Endothelial cell (in vitro differentiated cells): Measurements from ENCODE around the gene CPED1. TPM values are rescaled to one million over a fixed set of nuclear protein-coding genes. Genes with fewer than 3 reads are reported as not detected.

Experiments used
- DNase-seq: peaks from one replicate; pipeline ENCODE4 v3.0.0; 2021; ENCODE audit warnings: low spot score
- H3K27ac Mint-ChIP-seq: one replicate; pipeline ENCODE4 v1.8.0; 2021; ENCODE audit warnings: mixed read lengths, inconsistent platforms; ENCODE audit not compliant: unreplicated experiment
- H3K27me3 Mint-ChIP-seq: one replicate; pipeline ENCODE4 v1.8.0; 2021; ENCODE audit warnings: mild to moderate bottlenecking, moderate library complexity, mixed read lengths, inconsistent platforms; ENCODE audit not compliant: unreplicated experiment
- H3K36me3 Mint-ChIP-seq: one replicate; pipeline ENCODE4 v1.8.0; 2021; ENCODE audit warnings: mild to moderate bottlenecking, low read depth, mixed read lengths, inconsistent platforms; ENCODE audit not compliant: unreplicated experiment
- H3K4me1 Mint-ChIP-seq: one replicate; pipeline ENCODE4 v1.8.0; 2021; ENCODE audit warnings: mild to moderate bottlenecking, mixed read lengths, inconsistent platforms; ENCODE audit not compliant: unreplicated experiment
- H3K4me3 Mint-ChIP-seq: one replicate; pipeline ENCODE4 v1.8.0; 2021; ENCODE audit warnings: mild to moderate bottlenecking, mixed read lengths, inconsistent platforms; ENCODE audit not compliant: unreplicated experiment
- H3K9me3 Mint-ChIP-seq: one replicate; pipeline ENCODE4 v1.8.0; 2021; ENCODE audit warnings: mixed read lengths, inconsistent platforms; ENCODE audit not compliant: unreplicated experiment
- total RNA-seq: library from RNA; stranded (reverse); fragmentation: NEBNext Ultra II Directional; extraction: Animal tissue kit (Norgen Biotek cat#: 25700); gene quantifications from one replicate; pipeline ENCODE4 v1.2.1, GENCODE V29; 2021; ENCODE audit not compliant: unreplicated experiment
- TF ChIP-seq, protein P1 (sequence below): fragments of 200-600 bp; sonication (generic); IDR thresholded peaks from one replicate; pipeline ENCODE4 v1.5.0; 2021; ENCODE audit warnings: antibody characterized with exemption; ENCODE audit not compliant: unreplicated experiment

CPED1 gene
- total RNA-seq, 1 donor from 2014 or later: 1.8 TPM

DNA sequence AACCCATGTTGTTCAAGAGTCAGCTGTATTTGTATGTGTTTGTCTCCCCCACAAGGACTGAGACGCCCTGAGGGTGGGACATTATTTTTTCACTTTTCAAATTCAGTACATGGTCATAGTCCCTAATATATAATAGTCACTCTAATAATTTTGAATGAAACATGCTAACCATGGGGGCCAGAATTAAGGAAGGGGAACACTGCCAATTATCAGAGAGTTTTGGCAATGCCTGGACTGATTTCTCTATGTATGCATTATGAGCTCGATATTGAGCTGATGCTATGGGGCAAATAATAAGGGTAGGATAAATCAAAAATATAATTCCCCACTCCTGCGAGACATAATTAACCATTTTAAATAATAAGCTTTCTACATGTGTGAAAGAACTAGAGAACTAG, 87.4 kb downstream of the CPED1 start:
- Mint-ChIP-seq H3K4me1 (no peaks in the 10 kb centered on the region), H3K27ac (no peak overlapping the region), H3K36me3 (no peaks in the 10 kb centered on the region), H3K27me3 (no peaks in the 10 kb centered on the region), H3K4me3 (no peak overlapping the region), H3K9me3 (no peaks in the 10 kb centered on the region)
- no peak for DNase-seq
- TF ChIP-seq, protein P1, sequence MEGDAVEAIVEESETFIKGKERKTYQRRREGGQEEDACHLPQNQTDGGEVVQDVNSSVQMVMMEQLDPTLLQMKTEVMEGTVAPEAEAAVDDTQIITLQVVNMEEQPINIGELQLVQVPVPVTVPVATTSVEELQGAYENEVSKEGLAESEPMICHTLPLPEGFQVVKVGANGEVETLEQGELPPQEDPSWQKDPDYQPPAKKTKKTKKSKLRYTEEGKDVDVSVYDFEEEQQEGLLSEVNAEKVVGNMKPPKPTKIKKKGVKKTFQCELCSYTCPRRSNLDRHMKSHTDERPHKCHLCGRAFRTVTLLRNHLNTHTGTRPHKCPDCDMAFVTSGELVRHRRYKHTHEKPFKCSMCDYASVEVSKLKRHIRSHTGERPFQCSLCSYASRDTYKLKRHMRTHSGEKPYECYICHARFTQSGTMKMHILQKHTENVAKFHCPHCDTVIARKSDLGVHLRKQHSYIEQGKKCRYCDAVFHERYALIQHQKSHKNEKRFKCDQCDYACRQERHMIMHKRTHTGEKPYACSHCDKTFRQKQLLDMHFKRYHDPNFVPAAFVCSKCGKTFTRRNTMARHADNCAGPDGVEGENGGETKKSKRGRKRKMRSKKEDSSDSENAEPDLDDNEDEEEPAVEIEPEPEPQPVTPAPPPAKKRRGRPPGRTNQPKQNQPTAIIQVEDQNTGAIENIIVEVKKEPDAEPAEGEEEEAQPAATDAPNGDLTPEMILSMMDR: no peak

DNA sequence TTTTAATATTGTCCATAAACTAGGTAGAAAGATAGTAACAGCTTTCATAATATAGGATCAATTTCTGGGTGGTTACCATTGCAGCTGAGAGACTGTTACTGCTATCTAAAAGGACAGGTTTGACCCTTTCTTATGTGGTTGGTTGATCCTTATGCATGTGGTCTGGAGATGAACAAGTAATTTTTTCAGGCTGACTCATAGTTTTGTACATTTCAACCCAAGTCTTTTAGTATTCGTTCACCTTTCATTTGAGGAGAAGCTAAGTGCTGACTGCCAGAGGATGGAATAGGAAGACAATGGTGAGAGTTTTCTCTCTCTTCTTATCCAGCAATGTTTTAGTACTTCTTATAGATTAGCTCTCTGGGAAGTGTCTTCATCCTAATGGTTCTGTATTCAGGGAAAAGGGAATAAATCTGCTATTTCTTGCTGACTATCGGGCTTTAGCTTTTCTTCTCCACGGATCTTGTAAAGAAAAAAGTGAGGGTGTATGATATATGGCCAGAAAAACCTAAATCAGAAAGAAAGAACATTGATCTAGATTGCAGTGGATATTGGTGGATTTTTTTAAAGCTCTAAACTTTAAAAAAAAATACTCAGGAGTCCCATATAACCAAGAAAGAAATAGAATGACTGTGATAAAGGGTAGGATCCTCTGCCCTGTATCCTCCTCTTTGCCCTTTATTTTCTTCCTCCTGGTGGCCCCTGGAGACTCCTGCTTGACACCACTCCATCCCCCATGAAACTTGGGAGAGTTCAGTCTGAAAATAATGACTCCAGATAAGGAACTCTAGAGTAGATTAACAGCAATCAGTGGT, 88.0 kb downstream of the CPED1 start:
- H3K9me3 Mint-ChIP-seq: no peaks in the 10 kb centered on the region
- no peak overlapping the region for H3K4me3 Mint-ChIP-seq
- DNase-seq: no peak
- TF ChIP-seq, protein P1: no peak
- H3K27ac Mint-ChIP-seq: no peak overlapping the region
- H3K4me1 Mint-ChIP-seq: no peaks in the 10 kb centered on the region
- no peaks in the 10 kb centered on the region for H3K36me3 Mint-ChIP-seq
- no peaks in the 10 kb centered on the region for H3K27me3 Mint-ChIP-seq

DNA sequence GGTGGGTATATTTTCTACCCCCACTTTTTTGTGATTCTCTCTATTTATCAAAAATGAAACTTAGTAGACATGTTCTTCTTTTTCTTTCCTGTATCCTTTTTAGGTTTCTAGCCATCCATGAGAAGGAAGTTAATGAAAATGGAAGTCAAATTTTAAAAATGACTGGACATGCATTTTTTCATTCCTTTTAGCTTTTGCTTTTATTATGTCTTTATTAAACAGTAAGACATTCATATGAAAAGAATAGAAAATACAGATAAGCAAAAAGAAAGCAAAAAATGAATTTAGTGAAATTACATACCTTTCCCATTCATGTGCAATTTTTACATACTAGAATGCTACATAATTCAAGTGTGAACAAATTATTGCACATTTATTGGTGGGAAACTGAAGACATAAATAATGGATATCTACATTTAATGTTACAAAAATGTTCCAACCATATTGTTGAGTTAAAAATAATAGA, 88.7 kb downstream of the CPED1 start:
- H3K36me3 Mint-ChIP-seq: no peaks in the 10 kb centered on the region

DNA sequence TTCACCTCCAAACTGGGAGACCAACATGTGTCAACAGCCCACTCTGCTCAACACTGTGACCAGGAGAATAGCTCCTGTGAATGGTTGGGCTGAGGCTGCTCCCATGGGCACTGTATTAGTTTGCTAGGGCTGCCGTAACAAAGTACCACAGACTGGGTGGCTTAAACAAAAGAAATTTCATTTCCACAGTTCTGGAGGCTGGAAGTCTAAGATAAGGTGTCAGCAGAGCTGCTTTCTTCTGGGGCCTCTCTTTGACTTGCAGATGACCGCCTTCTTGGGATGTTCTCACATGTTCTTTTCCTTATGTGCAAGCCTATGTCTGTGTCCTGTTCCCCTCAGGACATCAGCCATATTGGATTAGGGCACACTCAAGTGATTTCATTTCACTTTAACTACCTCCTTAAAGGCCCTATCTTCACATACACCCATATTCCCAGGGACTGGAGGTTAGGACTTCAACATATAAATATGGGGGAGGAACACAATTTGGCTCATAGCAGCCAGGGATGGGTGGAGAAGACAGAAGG, 90.3 kb downstream of the CPED1 start:
- no peaks in the 10 kb centered on the region for H3K4me1 Mint-ChIP-seq
- TF ChIP-seq, protein P1: no peak
- H3K36me3 Mint-ChIP-seq: no peaks in the 10 kb centered on the region
- no peak for DNase-seq
- no peak overlapping the region for H3K27ac Mint-ChIP-seq
- no peaks in the 10 kb centered on the region for H3K9me3 Mint-ChIP-seq
- H3K27me3 Mint-ChIP-seq: no peaks in the 10 kb centered on the region
- no peak overlapping the region for H3K4me3 Mint-ChIP-seq

More for the DNA sequence above, 88.7 kb downstream of the CPED1 start:
- no peak overlapping the region for H3K27ac Mint-ChIP-seq
- TF ChIP-seq, protein P1: no peak
- H3K27me3 Mint-ChIP-seq: no peaks in the 10 kb centered on the region
- no peaks in the 10 kb centered on the region for H3K9me3 Mint-ChIP-seq
- H3K4me3 Mint-ChIP-seq: no peak overlapping the region
- H3K4me1 Mint-ChIP-seq: no peaks in the 10 kb centered on the region
- no peak for DNase-seq
